Kidney (tissue), 14 donors: ENCODE data around the gene SLCO3A1. TPM values are rescaled to one million over a fixed set of nuclear protein-coding genes. Genes with fewer than 3 reads are reported as not detected.
A peak's percentile ranks its signal among the peaks of the same experiment; 100 is the strongest.

Experiments
- DNase-seq, 5 donors: peaks; one replicate each; pipeline ENCODE4 v3.0.0-alpha.2; 2013 to 2020
- FAIRE-seq: peaks from 2 replicates; lab custom pipeline; 2012; peaks lifted over from hg19 to GRCh38; lab: Jason Lieb, UNC
- H3K27ac ChIP-seq, 2 donors: one replicate each; pipeline ENCODE4 v1.7.0; 2013; ENCODE audit warnings: low read depth in 2 of 2, low read length in 2 of 2, inconsistent platforms in 1 of 2
- H3K27me3 ChIP-seq: one replicate; pipeline ENCODE4 v1.7.1; 2013; ENCODE audit warnings: low read length, inconsistent platforms; ENCODE audit not compliant: control insufficient read depth, insufficient read depth
- H3K36me3 ChIP-seq, 3 donors: one replicate each; pipeline versions ENCODE4 v1.7.0 to v1.7.1; 2013; ENCODE audit warnings: low read length in 3 of 3, control low read depth in 1 of 3, inconsistent platforms in 1 of 3; ENCODE audit not compliant: insufficient read depth in 3 of 3, control insufficient read depth in 2 of 3
- H3K4me1 ChIP-seq, 3 donors: one replicate each; pipeline versions ENCODE4 v1.7.0 to v1.7.1; 2013; ENCODE audit warnings: low read length in 3 of 3, inconsistent platforms in 1 of 3, low read depth in 1 of 3; ENCODE audit not compliant: control insufficient read depth in 2 of 3, insufficient read depth in 2 of 3
- H3K4me3 ChIP-seq, 3 donors: one replicate each; pipeline versions ENCODE4 v1.7.0 to v1.8.1; 2013; ENCODE audit warnings: low read length in 3 of 3, control low read depth in 1 of 3, inconsistent platforms in 1 of 3
- H3K9ac ChIP-seq, 3 donors: one replicate each; pipeline versions ENCODE4 v1.7.0 to v1.7.1; 2013; ENCODE audit warnings: low read length in 3 of 3, control low read depth in 1 of 3, inconsistent platforms in 1 of 3
- H3K9me3 ChIP-seq, 3 donors: one replicate each; pipeline versions ENCODE4 v1.7.0 to v1.7.1; 2013; ENCODE audit warnings: low read length in 3 of 3, control low read depth in 1 of 3, inconsistent platforms in 1 of 3; ENCODE audit not compliant: control insufficient read depth in 2 of 3, insufficient read depth in 1 of 3
- intact Hi-C: fragments of 100-400 bp; cut with DNase I; formaldehyde crosslinking; loops from one replicate; pipeline ENCODE4 v1.11.1; 2022
- polyA plus RNA-seq: library from polyadenylated mRNA; stranded (reverse); fragments of 350-450 nt; fragmentation: Illumina TruSeq; extraction: RNeasy Lipid Tissue Mini Kit (QIAGEN cat#74804); gene quantifications from one replicate; pipeline ENCODE4 v1.2.3, GENCODE V29; 2014; ENCODE audit warnings: low read depth, low replicate concordance; ENCODE audit not compliant: insufficient read depth
- total RNA-seq: library from RNA; stranded (reverse); fragmentation: NEBNext Ultra II Directional; extraction: Animal tissue kit (Norgen Biotek cat#: 25700); gene quantifications from one replicate; pipeline ENCODE4 v1.2.1, GENCODE V29; 2021
- TF ChIP-seq, protein P1 (sequence below): IDR thresholded peaks from 3 replicates; pipeline ENCODE4 v1.5.1; 2012; ENCODE audit warnings: mild to moderate bottlenecking, moderate library complexity, borderline replicate concordance; ENCODE audit not compliant: insufficient read depth; ENCODE audit errors: extremely low read depth
- donor health status: control.
- donor health status: control.
- donor health status: control.
- donor health status: control.
- donor health status: control.
- donor health status: DM: yes; HTN: yes; CAD: no.
- donor health status: Normal renal cell carcinoma (clear cell type).

SLCO3A1 gene
- total and polyA plus RNA-seq, 2 donors from 2014 or later, result 12.8 to 59.4 TPM

DNA sequence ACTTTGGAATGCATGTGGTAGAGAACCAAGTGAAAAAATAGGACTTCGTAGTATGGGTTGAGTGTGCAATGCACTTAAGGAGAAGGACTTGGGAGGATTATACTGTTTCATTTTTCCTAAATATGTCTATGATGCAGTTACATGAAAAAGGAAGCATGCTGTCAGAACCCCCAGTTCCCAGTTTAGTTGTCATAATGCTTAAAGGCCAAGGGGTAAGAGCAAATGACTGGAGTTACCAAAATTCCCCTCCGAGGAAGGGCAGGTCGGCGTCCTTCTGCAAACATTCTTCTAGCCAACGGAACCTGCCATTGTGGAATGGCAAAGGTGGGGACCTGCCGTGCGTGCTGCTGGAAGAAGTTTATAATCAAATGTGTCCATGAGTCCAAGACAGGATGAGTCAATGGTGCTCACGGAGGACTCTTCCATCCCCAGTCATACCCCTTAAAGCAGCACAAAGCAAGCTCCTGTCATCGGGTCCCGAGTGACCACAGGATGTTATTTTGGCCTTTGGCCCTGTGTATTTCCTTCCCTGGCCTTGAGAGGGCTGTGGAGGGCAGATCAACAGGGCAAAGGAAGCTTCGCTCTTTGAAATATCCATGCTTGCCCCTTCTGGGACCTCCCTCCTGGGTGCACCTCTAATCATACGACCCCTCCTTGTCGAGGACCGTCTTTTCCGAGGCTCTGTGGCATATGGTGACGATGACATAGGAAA, 93.2 kb downstream of the SLCO3A1 start:
- FAIRE-seq (no peak), DNase-seq (no peak)
- Histone ChIP-seq H3K27me3 (no peaks in the 10 kb centered on the region), H3K4me1 (peaks cover 0 to 40% (median 34%) of the 10 kb centered on the region in 3 donors), H3K4me3 (no peak overlapping the region), H3K9me3 (no peaks in the 10 kb centered on the region), H3K9ac (no peak overlapping the region), H3K36me3 (no peaks in the 10 kb centered on the region), H3K27ac (peak overlapping the region; percentile 19 to 72)
- intact Hi-C loops, result no loop called here
- TF ChIP-seq, protein P1, sequence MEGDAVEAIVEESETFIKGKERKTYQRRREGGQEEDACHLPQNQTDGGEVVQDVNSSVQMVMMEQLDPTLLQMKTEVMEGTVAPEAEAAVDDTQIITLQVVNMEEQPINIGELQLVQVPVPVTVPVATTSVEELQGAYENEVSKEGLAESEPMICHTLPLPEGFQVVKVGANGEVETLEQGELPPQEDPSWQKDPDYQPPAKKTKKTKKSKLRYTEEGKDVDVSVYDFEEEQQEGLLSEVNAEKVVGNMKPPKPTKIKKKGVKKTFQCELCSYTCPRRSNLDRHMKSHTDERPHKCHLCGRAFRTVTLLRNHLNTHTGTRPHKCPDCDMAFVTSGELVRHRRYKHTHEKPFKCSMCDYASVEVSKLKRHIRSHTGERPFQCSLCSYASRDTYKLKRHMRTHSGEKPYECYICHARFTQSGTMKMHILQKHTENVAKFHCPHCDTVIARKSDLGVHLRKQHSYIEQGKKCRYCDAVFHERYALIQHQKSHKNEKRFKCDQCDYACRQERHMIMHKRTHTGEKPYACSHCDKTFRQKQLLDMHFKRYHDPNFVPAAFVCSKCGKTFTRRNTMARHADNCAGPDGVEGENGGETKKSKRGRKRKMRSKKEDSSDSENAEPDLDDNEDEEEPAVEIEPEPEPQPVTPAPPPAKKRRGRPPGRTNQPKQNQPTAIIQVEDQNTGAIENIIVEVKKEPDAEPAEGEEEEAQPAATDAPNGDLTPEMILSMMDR, result no peak

DNA sequence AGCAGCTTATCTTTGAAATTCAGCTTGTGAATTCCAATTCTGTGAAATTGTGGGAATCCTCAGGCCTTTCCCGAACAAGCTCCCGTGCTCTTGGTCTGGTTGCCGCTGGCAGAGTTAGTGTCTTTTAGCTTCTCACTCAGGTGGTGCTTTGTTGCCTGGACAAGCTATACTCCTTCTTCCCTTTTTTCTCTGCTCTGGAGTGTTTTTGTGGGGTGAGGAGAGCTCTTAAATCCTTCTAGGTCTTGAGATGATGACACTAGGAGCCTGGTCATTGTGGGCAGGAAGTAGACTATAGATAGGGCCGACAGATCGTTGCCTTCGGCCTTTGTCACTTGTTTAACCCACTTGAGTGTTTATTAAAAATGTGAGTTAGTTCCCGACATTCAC, 93.8 kb downstream of the SLCO3A1 start:
- intact Hi-C loops, result no loop called here
- H3K4me1 ChIP-seq, result peaks cover 0 to 39% (median 33%) of the 10 kb centered on the region in 3 donors
- H3K9ac ChIP-seq, result no peak overlapping the region
- H3K9me3 ChIP-seq, result no peaks in the 10 kb centered on the region
- TF ChIP-seq, protein P1, result no peak
- no peak for FAIRE-seq
- DNase-seq, result no peak
- peak overlapping the region; percentile 19 to 72 for H3K27ac ChIP-seq
- H3K4me3 ChIP-seq, result no peak overlapping the region
- H3K27me3 ChIP-seq, result no peaks in the 10 kb centered on the region
- no peaks in the 10 kb centered on the region for H3K36me3 ChIP-seq

DNA sequence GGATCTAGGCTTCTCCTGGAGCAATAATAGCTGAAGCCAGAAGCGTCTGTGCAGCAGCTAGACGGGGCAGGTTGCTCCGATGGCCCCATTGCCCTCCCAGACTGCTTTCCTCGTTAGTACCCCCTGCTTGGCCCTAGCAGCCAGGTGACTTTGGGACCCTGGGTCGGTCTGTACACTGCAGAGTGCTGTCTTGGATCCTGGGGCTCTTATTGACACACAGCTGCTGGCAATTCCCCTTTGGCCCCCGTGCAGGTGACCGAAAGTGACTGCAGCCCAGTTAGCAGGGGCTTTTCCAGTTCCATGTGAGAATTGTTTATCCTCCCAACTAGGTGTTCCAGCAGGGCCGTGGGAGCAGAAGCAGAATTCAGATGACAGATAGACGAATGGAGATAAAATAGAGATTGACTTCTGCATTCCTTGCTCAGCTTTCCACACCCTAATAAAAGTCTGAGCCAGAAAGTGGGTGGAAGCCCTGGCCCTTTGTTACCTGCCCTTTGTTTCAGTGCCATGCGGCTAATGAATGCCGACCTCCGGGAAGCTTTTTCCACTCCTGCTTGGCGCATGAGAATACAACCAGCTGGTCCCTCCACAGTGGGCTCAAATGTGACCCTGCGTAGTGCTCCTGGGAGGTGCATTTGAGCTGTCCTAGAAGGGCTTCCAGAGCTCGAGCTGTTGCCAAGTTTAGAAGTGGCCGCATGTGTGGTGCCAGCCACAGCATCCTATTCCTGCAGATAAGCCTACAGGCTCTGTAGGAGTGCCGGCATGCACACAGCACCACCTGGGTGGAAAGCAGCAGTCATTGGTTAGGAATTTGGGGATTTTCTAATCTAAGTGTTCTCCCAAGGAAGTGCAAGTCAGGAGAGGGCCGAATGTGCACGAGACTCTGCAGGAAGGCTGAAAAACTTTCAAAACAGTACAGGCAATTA, 94.4 kb downstream of the SLCO3A1 start:
- H3K27me3 ChIP-seq, result no peaks in the 10 kb centered on the region
- H3K4me3 ChIP-seq, result no peak overlapping the region
- intact Hi-C loops, result no loop called here
- DNase-seq (peak in 2 of 5 donors; percentile 51 to 72), FAIRE-seq (no peak)
- no peaks in the 10 kb centered on the region for H3K36me3 ChIP-seq
- peaks cover 0 to 33% (median 27%) of the 10 kb centered on the region in 3 donors for H3K4me1 ChIP-seq
- H3K9me3 ChIP-seq, result no peaks in the 10 kb centered on the region
- H3K9ac ChIP-seq, result no peak overlapping the region
- TF ChIP-seq, protein P1, result no peak
- H3K27ac ChIP-seq, result peak overlapping the region; percentile 41 to 72
